ENCODE results near the gene SEMA3B. TPM values are rescaled to one million over a fixed set of nuclear protein-coding genes. Genes with fewer than 3 reads are reported as not detected.

Gene SEMA3B
- total RNA-seq, 3 donors from 2014 or later = 10.1 to 17.6 (median 11.1) TPM

DNA sequence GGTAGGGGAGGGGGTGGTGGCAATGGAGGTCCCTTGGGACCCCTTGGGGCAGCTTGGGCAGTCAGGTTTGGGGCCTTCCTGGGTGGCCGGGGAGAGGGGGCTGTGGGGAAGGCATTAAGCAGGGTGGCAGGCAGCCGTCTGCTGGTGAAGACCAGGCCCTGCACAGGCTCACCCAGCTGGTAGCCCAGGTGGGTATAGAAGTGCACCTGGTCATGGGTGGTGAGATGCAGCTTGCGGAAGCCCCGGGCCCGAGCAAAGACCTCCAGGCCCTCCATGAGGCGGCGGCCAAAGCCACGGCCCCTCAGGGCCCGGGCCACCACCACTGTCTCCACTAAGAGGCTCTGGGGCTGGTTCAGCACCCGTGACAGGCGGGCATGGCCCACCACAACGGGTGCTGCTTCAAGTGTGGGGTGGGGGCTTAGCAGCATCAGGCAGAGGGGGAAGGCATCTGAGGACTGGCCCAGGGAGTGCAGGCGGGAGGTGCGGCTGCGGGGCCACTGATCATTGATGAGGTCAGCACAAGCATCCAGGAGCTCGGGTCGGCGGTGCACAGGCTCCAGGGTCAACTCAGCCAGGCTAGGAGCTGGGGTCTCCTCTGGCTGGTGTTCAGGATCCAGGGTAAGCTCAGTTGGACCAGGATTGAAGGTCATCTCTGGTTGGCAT, 27.9 kb downstream of the SEMA3B start:
- intact Hi-C loops (cut with DNase I; ENCODE audit: low total_unique reads) = loop anchor here (5.0 kb wide), 2 partner anchors 865 to 1040 kb away; no protein-coding TSS in a partner anchor
- TF ChIP-seq POLR2AphosphoS5 (IDR thresholded peaks at IDR 0.05) = no peak
- no peak for TF ChIP-seq POLR2A (IDR thresholded peaks at IDR 0.05)
- TF ChIP-seq, protein P1, sequence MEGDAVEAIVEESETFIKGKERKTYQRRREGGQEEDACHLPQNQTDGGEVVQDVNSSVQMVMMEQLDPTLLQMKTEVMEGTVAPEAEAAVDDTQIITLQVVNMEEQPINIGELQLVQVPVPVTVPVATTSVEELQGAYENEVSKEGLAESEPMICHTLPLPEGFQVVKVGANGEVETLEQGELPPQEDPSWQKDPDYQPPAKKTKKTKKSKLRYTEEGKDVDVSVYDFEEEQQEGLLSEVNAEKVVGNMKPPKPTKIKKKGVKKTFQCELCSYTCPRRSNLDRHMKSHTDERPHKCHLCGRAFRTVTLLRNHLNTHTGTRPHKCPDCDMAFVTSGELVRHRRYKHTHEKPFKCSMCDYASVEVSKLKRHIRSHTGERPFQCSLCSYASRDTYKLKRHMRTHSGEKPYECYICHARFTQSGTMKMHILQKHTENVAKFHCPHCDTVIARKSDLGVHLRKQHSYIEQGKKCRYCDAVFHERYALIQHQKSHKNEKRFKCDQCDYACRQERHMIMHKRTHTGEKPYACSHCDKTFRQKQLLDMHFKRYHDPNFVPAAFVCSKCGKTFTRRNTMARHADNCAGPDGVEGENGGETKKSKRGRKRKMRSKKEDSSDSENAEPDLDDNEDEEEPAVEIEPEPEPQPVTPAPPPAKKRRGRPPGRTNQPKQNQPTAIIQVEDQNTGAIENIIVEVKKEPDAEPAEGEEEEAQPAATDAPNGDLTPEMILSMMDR (IDR thresholded peaks at IDR 0.05) = no peak
- H3K36me3 ChIP-seq = no peaks in the 10 kb centered on the region
- no peak for DNase-seq (ENCODE audit: low spot score in 2 of 2)
- H3K4me3 ChIP-seq = no peak overlapping the region
- no peaks in the 10 kb centered on the region for H3K9me3 ChIP-seq
- H3K27me3 ChIP-seq = no peaks in the 10 kb centered on the region
- peaks cover 9 to 11% of the 10 kb centered on the region in 2 donors for H3K4me1 ChIP-seq
- H3K27ac ChIP-seq = no peak overlapping the region

DNA sequence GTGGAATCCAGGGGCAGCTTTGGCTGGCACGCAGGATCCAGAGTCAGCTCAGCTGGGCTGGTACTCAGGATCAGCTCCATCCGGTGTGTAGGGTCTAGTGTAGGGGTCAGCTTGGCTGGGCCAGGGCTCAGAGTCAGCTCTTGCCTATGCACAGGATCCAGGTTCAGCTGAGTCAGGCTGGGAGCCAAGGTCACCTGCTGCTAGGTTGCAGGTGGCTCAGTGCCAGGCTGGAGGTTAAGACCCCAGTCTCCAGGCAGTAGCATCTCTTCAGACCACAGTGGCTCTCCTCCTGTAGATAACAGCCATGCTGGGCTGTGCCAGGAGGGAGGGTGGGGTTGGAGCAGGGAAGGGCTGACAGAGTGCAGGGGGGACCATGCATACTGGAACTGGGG, 28.4 kb downstream of the SEMA3B start:
- TF ChIP-seq POLR2A (IDR thresholded peaks at IDR 0.05) (no peak), POLR2AphosphoS5 (IDR thresholded peaks at IDR 0.05) (no peak)
- TF ChIP-seq, protein P1 (IDR thresholded peaks at IDR 0.05) = no peak
- peaks cover 9 to 11% of the 10 kb centered on the region in 2 donors for H3K4me1 ChIP-seq
- H3K27me3 ChIP-seq = no peaks in the 10 kb centered on the region
- no peaks in the 10 kb centered on the region for H3K9me3 ChIP-seq
- no peak overlapping the region for H3K4me3 ChIP-seq
- no peak for DNase-seq (ENCODE audit: low spot score in 2 of 2)
- intact Hi-C loops (cut with DNase I; ENCODE audit: low total_unique reads) = loop anchor here (5.0 kb wide), 2 partner anchors 865 to 1040 kb away; no protein-coding TSS in a partner anchor
- no peaks in the 10 kb centered on the region for H3K36me3 ChIP-seq
- H3K27ac ChIP-seq = no peak overlapping the region

DNA sequence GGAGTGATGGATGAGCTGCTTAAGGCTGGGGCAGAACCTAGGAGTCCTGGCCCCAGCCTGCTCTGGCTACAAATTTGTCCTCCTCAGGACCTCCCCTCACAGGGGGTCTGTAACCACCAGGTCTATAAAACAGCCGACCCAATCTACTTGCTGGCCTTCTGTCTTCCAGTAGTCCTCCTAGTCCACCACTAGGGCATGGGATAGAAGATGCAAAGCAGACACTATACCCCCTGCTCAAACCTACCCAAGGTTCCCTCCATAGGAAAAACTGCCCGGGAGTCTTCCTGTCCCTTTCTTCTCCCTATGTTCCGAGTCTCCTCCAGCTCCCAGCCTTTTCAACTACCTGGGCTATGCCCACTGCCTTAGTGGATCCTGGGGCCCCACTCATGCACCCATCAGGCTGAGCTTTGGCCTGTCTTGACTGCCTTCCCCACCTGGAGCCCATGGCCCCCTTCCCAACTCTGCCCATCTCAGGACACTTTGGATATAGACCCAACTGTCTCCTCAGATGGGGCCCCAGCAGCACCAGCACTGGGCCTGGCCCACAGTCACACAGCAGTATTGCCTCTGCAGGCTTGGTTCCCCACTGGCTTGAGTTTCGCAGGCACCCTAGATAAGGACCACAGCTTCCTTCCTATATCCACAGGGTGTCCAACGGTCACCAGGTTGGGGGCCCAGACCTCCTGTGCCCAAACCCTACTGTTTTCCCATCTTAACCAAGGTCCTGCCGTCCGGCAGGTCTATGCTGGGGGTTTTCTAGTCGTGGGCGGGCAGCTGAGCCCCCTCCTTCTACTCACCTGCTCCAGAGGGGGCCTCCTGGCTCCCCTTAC, 29.2 kb downstream of the SEMA3B start:
- Histone ChIP-seq H3K4me3 (peak overlapping the region; percentile 62 to 92 (median 70)), H3K9me3 (no peaks in the 10 kb centered on the region), H3K27ac (peak overlapping the region; percentile 91 to 94), H3K36me3 (no peaks in the 10 kb centered on the region), H3K27me3 (no peaks in the 10 kb centered on the region), H3K4me1 (peaks cover 5 to 11% of the 10 kb centered on the region in 2 donors)
- no peak for DNase-seq (ENCODE audit: low spot score in 2 of 2)
- no peak for TF ChIP-seq POLR2A (IDR thresholded peaks at IDR 0.05)
- TF ChIP-seq, protein P1 (IDR thresholded peaks at IDR 0.05) = peak in 1 of 3 donors; percentile 11
- intact Hi-C loops (cut with DNase I; ENCODE audit: low total_unique reads) = loop anchor here (5.0 kb wide), 2 partner anchors 866 to 1039 kb away; no protein-coding TSS in a partner anchor

DNA sequence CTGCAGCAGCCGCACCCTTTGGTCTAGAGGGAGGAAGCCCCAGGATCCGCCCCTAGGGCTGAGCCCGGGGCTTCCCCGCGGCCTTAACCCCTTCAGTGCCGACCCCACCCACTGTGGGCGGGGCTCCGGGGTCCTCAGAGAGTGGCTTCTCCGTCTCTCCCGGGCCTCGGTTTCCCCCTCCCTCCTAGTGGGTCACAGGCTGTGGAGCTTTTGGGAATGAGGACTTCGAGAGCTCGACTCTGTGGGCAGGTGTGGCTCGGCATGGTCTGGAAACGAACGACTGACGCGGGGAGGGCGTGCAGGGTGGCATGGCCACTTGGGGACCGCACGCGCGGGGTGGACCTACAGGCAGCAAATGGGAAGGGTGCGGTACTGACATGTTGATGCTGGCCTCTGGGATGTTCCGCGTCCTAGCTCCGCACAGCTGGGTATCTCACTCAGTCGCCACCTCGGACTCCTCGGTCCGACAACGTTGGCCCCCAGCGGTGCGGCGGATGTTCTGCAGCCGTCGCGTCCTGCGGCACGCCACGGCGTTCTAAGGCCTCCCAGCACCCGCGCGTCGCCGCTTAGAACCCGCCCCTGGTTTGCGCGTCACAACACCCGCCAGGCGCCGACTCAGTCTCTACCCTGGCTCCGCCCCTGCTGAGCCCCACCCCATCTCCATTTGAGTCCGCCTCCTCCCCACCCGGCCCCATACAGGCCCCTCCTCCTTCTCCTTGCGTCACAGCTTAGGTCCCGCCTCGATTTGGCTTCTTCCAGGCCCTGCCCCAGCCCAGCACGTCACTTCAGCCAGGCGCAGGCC, 30.1 kb downstream of the SEMA3B start, which contains the start of the genes HYAL3 and NAA80:
HYAL3 (minus strand) TSS at position 570 of the 802 bp plus-strand sequence. CDS start 3,803 bp downstream, outside the sequence.
NAA80 (minus strand) TSS at position 570 of the 802 bp plus-strand sequence. CDS start 1,942 bp downstream, outside the sequence.
- peak; percentile 99 for DNase-seq (ENCODE audit: low spot score in 2 of 2)
- intact Hi-C loops (cut with DNase I; ENCODE audit: low total_unique reads) = loop anchor here (5.0 kb wide), 2 partner anchors 867 to 1038 kb away; no protein-coding TSS in a partner anchor
- Histone ChIP-seq H3K4me1 (peaks cover 5 to 11% of the 10 kb centered on the region in 2 donors), H3K27me3 (no peaks in the 10 kb centered on the region), H3K9me3 (no peaks in the 10 kb centered on the region), H3K27ac (peak within 1 kb of the TSS; percentile 91 to 94), H3K36me3 (no peaks in the 10 kb centered on the region), H3K4me3 (peak within 1 kb of the TSS; percentile 62 to 92 (median 70))
- TF ChIP-seq, protein P1 (IDR thresholded peaks at IDR 0.05) = peak; percentile 23 to 59 (median 56)
- TF ChIP-seq POLR2AphosphoS5 (IDR thresholded peaks at IDR 0.05) (peak; percentile 26 to 86 (median 69)), POLR2A (IDR thresholded peaks at IDR 0.05) (peak; percentile 69)

All from breast epithelium (tissue), 4 donors.